Measurements from ENCODE around the gene TTC38.

TTC38 gene

DNA sequence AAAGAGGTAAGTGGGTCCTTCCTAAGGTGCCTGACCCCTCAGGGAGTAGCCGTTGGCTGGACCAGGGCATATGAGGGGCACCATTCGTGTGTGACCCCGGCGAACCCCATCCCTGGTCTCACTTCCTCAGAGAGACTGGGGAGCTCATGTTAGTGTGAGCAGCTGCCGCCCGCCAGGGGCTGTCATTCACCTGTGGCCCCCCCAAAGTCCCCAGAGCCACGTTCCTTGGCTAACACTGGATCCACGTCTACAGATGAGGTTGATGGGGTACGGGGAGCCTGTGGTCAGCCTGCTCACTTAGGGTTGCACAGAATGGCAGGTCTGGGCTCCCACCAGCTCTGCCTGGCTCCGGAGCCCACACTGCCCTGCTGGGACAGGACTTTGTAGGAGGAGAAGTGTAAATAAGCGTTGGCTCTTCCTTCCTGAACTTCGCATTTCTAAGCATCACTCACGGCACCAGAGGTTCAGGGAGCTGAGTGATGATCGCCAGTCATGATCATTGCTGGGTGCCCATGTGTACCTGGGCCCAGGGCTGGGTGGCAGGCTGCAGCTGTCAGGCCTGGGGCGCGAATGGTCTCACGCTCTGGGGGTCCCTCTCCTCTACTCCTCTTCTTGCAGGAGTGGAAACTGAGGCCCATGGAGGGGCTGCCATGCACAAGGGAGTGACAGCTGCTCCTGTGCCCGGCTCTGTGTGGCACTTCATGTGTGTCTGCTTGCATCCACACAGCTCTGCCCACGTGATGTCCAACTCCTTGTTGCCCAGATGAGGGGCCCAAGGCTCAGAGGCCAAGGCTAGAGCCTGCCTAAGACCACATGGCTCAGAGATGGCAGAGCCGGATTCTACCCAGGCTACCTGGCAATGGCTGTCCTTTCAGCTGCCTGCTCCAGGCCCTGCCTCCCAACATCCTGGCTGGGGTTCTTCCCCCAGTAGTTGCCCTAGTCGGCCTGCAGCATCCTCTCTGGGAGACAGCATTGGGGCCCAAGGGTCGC, 11.1 kb downstream of the TTC38 start:
- DNase-seq (ENCODE audit: low read depth): no peak

DNA sequence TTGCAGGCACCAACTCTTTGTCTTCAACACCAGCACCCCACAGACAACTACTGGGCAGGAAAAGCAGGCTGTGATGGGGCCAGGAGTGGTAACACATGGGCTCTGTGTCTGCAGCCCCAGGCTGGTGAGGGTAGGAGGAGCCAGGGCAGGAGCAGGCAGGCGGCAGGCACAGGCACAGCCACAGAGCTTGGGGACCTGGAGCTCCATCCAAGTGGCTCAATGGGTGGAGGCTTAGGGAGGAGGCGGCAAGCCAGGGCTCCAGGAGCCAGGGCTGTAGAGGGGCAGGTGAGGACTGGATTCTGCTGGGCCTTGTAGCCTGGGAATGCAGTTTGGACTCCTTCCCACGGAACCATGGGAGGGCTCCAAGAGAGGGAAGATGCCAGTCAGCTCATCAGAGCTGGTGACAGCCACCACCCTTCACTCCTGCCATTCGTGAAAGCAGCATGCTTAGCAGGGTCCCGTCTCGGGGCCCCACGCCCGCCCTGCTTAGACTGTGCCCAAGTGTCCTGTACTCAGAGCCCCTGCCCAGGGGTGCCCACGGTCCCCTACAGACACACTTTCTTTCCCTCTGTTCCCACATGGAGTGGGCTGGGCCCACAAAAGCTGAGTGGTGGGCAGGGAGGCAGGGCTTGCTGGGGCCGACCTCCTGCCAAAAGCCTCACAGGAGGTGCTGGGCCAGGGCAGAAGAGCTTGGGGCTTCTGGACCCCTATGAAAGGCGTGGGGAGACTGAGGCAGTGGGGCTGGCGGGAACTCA, 12.4 kb downstream of the TTC38 start:
- no peak for DNase-seq (ENCODE audit: low read depth)

DNA sequence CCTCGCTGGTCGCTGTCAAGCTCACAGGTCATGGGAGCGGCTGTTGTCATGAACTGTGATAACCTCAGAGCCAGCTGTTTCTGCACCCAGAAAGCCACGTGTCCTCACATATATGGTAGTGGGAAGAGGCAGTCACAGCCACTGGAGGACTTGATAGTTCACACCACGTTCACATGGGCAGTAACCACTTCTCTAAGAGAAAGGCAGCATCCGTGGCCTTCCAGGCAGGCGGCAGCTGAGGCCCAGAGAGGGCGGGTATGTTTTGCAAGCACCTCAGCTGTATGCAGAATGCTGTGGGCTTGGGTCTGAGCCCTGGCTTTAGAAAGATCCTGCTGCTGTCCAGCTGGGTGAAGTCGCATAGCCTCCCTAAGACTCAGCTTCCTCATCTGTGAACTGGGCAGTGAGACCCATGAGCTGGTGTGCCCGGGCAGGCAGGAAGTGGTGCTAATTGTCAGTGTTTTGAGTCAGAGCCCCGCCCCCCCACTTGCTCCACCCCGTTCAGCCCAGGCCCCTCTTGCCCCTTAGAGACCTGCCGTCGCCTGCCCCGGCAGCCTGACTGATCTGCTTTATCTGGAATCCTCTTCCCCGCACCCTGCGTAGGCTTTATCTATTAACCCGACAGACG, 13.3 kb downstream of the TTC38 start:
- no peak for DNase-seq (ENCODE audit: low read depth)

DNA sequence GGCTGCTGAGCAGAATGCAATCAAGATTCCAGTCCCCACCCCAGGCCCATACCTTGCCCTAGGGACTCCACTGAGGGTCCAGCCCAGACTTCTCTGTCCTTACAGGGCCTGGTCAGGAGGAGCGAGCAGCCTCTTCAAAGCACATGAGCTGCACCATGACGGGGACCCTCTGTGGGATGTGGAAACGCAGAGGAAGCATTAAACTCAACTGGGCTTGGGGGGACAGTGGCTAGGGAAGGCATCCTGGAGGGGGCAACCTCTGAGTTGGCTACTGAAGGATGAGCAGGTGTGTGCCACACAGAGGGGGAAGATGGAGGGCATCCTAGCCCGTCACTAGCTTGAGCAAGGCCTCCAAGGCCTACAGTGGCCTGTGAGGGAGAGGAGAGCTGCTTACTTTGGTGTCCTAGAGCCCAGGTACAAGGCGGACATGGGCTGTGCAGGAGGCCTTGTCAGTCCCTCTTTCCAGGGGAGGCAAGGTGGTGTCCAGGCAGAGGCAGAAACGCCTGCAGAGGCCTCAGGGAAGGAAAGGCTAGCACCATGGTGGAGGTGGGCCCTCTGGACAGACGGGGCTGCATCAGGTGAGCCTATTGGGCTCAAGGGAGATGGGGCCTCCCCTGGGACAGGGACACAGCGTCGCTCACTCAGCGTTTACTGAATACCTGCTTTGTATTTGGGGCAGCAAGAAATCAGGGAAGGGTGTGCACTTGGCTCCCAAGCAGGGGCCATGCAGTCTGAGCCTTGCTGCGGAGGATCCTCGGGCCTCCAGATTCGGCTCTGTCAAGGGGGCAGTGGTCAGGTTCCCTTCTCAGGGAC, 14.3 kb downstream of the TTC38 start:
- DNase-seq (ENCODE audit: low read depth): no peak

DNA sequence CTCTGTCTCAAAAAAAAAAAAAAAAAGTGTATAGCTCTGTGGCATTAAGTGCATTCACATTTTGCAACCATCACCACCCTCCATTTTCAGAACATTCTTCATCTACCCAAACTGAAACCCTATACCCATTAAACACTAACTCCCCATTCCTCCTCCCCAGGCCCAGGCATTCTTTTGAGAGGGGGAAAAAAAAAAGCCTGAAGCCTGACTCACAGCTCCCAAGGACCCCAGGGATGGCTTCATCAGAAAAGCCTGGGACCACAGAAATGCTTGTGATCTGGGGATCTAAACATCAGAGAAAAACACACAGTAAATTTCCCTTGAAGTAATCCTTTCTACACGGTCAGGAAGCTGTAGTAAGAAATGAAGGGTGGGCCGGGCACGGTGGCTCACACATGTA, 18.2 kb downstream of the TTC38 start:
- DNase-seq (ENCODE audit: low read depth): no peak

DNA sequence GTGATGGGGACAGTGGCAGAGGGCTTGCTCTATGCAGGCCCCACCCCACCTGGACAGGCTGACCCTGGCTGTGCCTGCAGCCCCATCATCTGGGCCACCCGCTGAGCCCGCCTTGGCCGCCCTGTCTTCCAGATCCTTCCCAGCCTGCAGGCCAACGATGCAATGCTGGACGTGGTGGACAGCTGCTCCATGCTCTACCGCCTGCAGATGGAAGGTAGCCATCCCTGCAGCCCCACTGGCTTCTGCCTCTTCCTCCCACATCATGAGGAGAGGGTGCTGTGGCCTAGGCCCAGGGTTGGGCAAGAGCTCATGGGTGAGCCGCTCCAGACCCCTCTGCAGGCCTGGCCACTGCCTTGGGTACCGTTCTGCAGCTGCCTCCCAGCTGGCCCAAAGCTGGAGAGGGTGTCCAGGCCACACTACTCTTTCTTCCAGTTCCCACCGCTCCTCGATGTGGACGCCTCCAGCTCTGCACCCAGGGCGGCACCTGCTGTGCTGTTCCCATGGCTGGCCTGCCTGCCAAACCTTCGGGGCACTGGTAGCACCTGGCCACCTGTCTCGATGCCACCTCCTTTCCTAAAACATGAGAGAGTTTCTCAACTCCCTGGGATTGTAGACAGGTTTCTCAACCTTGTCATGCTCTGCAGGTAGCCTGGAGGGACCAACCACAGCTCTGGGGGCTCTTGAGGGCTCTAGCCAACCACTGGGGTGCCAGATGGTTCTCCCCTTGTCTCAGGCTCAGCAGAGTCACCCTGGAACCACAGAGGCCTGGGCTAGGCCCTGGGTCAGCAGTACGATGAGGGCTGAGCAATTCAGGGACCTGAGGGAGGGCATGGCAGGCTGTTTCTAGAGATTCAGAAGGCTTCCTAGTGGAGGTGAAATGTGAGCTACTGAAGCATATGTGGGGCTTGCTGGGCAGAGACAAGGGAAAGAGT, 19.4 kb downstream of the TTC38 start:
- no peak for DNase-seq (ENCODE audit: low read depth)

DNA sequence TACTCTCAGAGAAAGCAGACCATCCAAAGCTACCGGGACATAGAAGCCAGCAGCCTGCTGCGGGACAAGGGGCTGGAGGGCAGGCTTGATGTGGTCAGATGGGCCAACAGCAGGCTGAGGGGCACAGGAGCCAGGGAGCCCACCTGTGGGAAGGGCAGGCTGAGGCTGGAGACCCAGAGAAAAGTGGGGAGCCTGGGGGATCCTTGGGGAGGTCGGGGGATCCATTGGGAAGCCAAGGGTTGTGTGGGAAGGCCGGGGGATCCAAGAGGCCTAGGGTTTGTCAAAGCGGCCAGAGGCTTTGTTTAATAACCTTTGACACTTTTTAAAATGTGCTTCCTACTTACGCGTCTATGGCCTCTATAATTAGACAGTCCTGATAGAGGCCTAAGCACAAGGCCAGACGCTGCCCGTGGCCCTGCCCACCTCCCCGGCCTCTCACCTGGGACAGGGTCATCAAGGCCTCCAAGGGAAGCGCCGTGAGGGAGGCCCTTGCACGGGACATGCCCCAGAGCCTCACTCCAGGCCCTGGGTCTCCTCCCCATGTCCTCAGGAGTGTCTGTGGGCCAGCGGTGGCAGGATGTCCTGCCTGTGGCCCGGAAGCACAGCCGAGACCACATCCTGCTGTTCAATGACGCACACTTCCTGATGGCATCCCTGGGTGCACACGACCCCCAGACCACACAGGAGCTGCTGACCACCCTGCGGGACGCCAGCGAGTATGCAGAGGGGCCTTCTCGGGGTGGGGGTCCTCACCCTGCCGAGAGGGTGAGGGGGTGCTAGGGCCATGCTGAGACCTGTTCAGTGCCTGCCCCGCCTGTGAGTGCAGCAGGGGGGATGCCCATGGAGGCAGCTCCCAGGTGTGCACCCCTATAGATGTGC, 20.3 kb downstream of the TTC38 start:
- DNase-seq (ENCODE audit: low read depth): no peak

DNA sequence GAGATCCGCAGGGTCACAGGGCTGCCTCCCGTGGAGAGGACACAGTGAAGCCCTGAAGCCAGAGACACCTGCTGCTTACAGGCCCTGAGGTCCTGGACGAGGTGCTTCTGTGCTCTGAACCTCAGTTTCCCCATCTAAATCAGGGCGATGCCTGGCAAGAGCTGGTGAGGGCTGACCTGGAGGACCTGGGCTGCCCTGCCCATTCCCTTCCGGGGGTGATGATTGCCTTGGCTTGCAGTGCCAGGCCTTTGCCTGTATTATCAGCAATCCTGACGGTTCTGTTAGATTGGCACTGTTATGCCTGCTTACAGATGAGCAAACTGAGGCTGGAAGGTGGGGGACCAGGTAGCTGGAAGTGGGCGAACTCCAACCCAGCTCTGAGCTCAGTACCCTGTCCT, 21.0 kb downstream of the TTC38 start:
- no peak for DNase-seq (ENCODE audit: low read depth)

DNA sequence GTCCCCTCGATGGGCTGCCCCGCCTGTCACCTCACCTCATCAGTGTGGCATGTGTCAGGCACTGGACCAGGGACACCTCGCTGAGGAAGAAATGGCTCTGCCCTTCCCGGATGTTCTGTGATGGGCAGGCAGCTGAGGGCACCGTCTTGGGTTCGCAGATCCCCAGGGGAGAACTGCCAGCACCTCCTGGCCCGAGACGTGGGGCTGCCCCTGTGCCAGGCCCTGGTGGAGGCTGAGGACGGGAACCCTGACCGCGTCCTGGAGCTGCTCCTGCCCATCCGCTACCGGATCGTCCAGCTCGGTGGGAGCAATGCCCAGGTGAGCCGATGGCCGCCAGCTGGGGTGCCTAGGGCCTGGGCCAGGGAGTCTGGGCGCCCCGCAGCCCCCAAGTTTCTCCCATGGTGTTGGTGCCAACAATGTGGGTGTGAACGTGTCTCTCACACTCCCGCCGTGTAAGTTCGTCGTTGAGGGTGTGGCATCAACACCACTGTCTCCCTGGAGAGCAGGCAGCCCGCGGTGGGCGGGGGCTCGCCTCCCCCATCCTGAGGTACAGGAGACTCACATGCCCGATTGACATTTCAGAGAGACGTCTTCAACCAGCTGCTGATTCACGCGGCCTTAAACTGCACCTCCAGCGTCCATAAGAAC, 21.6 kb downstream of the TTC38 start:
- DNase-seq (ENCODE audit: low read depth): no peak

DNA sequence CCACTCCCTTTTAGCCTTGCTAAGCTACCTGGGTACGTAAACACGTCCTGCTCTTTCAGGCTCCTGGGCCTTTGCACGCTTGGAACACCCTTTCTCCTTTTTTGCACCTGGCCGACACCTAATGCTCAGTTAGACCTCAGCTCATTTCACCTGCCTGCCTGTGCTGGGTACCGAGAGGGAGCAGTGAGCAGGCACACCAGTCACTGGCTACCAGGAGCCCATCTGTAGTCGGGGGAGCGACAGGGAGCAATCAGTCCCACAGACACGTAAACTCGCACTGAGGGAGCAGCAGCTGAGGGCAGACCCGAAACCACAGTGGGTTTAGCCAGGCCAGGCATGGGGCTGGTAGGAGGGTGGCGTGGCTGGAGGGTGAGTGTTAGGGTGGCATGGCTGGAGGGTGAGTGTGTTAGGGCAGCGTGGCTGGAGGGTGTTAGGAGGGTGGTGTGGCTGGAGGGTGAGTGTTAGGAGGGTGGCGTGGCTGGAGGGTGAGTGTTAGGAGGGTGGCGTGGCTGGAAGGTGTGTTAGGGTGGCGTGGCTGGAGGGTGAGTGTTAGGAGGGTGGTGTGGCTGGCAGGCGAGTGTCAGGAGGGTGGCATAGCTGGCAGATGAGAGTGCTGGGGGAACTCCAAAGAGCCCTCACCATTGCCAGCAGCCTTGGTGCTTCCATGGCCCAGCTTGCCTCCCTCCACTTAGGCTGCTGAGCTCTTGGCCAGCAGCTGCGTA, 22.5 kb downstream of the TTC38 start:
- no peak for DNase-seq (ENCODE audit: low read depth)

DNA sequence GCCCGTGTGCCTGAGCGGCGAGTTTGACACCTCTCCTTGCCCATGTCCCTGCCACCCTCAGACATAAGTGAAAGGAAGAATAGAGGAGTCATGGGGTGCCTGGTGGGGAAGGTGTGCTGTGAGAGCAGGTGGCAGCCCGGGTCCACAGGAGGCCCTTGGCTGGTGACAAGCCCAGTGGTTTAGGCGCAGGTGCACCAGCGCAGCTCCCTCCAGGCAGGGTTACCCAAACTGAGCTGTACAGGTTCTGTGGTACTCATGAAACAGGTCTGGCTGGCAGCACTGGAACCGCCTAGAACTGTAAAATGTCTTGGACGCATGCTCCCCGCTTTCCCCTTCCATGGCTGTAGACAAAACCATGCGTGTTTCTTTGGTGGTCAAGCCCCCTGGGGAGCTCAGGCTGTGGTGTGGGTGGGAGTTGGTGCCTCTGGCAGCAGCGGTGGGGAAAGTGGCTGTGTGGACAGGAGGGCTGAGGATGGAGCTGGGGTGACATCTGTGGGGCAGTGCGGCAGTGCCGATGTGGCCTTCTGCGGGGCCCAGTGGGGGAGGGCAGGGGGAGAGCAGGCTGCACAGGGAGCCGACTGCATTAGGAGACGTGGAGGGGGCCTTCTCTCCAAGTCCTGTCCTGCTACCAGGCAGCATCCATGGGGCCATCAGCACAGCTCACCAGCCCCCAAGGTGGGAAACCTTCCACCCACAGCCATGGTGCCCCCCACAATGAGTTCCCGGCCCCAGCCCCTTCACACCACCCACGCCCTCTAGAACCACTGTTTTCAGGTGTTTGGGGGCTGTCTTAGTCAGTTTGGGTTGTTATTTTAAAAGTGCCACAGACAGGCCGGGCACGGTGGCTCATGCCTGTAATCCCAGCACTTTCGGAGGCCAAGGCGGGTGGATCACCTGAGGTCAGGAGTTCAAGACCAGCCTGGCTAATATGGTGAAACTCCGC, 23.3 kb downstream of the TTC38 start:
- no peak for DNase-seq (ENCODE audit: low read depth)

DNA sequence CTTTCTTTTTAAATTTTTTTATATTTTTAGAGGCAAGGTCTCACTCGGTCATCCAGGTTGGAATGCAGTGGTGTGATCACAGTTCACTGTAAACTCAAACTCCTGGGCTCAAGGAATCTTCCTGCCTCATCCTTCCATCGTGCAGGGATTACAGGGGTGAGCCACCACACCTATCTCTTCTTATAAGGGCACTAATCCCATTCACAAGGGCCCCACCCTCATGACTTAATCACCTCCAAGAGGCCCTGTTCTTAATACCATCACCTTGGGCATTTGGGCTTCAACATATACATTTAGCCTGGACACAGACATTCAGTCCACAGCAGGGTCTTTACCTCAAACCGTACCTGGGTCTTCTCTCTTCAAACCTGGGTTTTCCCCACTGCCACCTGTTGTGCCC, 24.4 kb downstream of the TTC38 start:
- no peak for DNase-seq (ENCODE audit: low read depth)

DNA sequence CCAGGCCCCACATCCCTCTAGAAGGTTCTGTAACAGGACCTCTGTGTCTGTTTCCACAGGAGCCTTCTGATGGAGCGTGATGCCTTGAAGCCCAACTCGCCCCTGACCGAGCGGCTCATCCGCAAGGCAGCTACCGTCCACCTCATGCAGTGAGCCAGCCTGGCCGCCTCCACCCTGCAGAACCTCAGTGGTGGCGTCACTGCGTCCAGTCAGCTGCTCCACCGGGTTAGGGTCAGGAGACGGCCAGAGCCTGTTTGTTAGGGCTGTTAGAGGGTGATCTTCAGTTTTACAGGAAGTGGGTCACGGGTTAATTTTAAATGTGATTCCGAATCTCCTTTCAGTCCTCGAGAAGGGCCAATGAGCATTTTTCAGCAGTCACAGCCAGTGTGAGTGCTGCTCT, 24.9 kb downstream of the TTC38 start:
- DNase-seq (ENCODE audit: low read depth): no peak

DNA sequence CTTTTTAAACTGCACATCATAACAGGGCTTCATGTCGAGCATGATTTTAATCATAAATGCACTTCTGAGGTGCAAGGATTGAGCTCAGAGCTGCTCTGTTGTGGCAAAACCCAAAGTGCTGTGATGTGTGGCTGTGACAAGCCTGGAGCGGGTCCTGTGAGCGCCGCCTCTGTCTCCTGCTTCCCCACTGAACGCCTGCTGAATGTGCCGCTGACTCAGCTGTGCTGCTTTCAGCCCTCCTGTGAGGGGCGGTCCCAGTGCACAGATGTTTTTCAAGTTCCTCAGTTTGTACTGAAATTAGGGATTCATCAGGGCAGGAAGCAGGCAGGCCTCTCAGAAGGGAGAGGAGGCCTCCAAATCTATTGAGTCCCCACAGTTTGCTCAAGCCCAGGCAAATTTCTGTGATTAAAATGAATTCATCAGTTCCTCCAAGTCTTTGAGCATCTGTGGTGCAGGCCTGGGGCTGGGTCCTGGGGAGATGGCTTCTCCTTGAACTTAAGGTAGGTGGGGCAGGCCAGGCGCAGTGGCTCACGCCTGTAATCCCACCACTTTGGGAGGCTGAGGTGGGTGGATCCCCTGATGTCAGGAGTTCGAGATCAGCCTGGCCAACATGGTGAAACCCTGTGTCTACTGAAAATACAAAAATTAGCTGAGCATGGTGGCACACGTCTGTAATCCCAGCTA, 25.9 kb downstream of the TTC38 start:
- no peak for DNase-seq (ENCODE audit: low read depth)

DNA sequence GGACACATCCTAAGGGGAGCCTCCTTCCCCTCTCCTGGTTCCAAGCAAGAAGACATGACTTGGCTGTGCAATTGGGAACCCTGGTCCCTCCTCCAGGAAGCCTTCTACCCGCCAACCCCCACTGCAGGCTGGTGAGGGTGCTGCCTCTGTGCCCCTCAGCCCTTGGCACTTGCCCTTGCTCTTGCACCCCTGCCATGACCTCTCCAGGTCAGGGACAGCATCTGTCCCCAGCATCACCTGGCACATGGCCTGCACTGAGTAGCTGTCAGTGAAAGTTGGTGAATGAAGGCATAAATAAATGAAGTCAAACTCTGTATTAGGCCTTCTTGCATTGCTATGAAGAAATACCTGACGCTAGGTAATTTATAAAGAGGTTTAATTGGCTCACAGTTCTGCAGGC, 27.0 kb downstream of the TTC38 start:
- no peak for DNase-seq (ENCODE audit: low read depth)

DNA sequence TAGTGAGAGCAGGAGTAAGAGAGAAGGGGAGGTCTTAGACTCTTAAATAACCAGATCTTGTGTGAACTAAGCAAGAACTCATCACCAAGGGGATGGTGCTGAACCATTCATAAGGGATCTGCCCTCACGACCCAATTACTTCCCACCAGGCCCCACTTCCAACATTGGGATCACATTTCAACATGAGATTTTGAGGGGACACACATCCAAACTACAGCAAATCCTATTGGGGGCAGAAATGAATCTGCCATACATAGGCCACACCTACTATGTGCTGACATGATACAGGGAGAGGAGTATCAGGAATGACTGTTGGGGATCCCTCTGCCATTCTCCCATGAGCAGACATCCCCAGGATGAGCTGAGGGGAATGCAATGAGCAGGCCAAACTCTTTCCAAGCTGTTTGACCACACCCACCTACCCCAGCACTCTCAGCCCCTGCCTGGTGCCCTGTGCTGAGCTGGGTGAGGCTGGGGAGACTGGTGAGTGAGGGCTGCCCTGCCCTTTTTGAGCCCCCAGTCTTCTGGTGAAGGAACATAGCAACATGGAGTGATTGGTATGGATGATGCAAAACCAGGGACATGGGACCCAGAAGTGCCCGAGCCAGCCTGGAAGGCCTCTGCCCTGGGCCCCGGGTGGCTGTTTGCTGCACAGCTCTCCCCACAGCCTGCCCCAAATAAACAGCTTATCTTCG, 27.6 kb downstream of the TTC38 start:
- no peak for DNase-seq (ENCODE audit: low read depth)

Measured in stimulated activated CD8-positive, alpha-beta memory T cell treated with anti-CD3 and anti-CD28 coated beads, Interleukin-12 subunit alpha, Interleukin-12 subunit beta, amount 100 ng/mL, for 4 hours (primary cell).